Progenitor cell of endocrine pancreas (in vitro differentiated cells): ENCODE results near the gene TTC34. TPM values are rescaled to one million over a fixed set of nuclear protein-coding genes. Genes with fewer than 3 reads are reported as not detected.

ENCODE experiments used
- DNase-seq: peaks from one replicate; pipeline ENCODE4 v3.0.0; 2021; ENCODE audit warnings: low spot score; ENCODE audit not compliant: unreplicated experiment
- H3K27ac Mint-ChIP-seq: 2 replicates; pipeline ENCODE4 v1.8.0; 2021; ENCODE audit warnings: mild to moderate bottlenecking, moderate library complexity, mixed read lengths
- H3K27me3 Mint-ChIP-seq: 2 replicates; pipeline ENCODE4 v1.8.0; 2021; ENCODE audit warnings: mixed read lengths
- H3K36me3 Mint-ChIP-seq: 2 replicates; pipeline ENCODE4 v1.8.0; 2022; ENCODE audit warnings: mixed read lengths; ENCODE audit not compliant: insufficient read depth
- H3K4me1 Mint-ChIP-seq: 2 replicates; pipeline ENCODE4 v1.8.0; 2021; ENCODE audit warnings: low read depth, mixed read lengths
- H3K4me3 Mint-ChIP-seq: 2 replicates; pipeline ENCODE4 v1.8.0; 2021; ENCODE audit warnings: low read depth, mild to moderate bottlenecking, moderate library complexity, mixed read lengths
- H3K9me3 Mint-ChIP-seq: 2 replicates; pipeline ENCODE4 v1.8.0; 2021; ENCODE audit warnings: low read depth, mixed read lengths
- CTCF ChIP-seq: fragments of 200-600 bp; sonication (generic); IDR thresholded peaks from one replicate; pipeline ENCODE4 v1.5.0; 2021; ENCODE audit warnings: antibody characterized with exemption, mild to moderate bottlenecking; ENCODE audit not compliant: unreplicated experiment
- total RNA-seq: library from RNA; stranded (reverse); gene quantifications from 2 replicates; pipeline ENCODE4 v1.2.1, GENCODE V29; 2021

Gene TTC34
- total RNA-seq, 1 donor from 2014 or later, result 3.1 TPM

GRCh38 chr1:2604844-2605508 lies 196.5 kb downstream of the TTC34 start:
- Mint-ChIP-seq H3K4me1 (peaks cover 1% of the 10 kb centered on the region), H3K4me3 (no peak overlapping the region), H3K27ac (no peak overlapping the region), H3K36me3 (no peaks in the 10 kb centered on the region), H3K27me3 (peaks cover 22% of the 10 kb centered on the region), H3K9me3 (no peaks in the 10 kb centered on the region)
- no peak for TF ChIP-seq CTCF
- DNase-seq, result no peak

GRCh38 chr1:2604156-2604843 lies 197.2 kb downstream of the TTC34 start:
- no peak overlapping the region for H3K27ac Mint-ChIP-seq
- TF ChIP-seq CTCF, result no peak
- H3K4me3 Mint-ChIP-seq, result no peak overlapping the region
- H3K27me3 Mint-ChIP-seq, result peaks cover 22% of the 10 kb centered on the region
- DNase-seq, result no peak
- peaks cover 1% of the 10 kb centered on the region for H3K4me1 Mint-ChIP-seq
- no peaks in the 10 kb centered on the region for H3K9me3 Mint-ChIP-seq
- no peaks in the 10 kb centered on the region for H3K36me3 Mint-ChIP-seq

- H3K9me3 Mint-ChIP-seq, result peaks cover 2% of the 10 kb centered on the region
- no peak overlapping the region for H3K4me3 Mint-ChIP-seq
- peaks cover under 1% of the 10 kb centered on the region for H3K36me3 Mint-ChIP-seq
- no peak overlapping the region for H3K27ac Mint-ChIP-seq
- DNase-seq, result no peak
- no peak for TF ChIP-seq CTCF
- H3K4me1 Mint-ChIP-seq, result peaks cover 1% of the 10 kb centered on the region
- H3K27me3 Mint-ChIP-seq, result peaks cover 23% of the 10 kb centered on the region
Measured at GRCh38 chr1:2603521-2604155, 197.9 kb downstream of the TTC34 start.

- Mint-ChIP-seq H3K27me3 (peaks cover 26% of the 10 kb centered on the region), H3K4me3 (no peak overlapping the region), H3K9me3 (peaks cover 5% of the 10 kb centered on the region), H3K27ac (peak overlapping the region; percentile 89), H3K36me3 (peaks cover 2% of the 10 kb centered on the region), H3K4me1 (peaks cover 1% of the 10 kb centered on the region)
- TF ChIP-seq CTCF, result no peak
- no peak for DNase-seq
Measured at GRCh38 chr1:2602866-2603520, 198.5 kb downstream of the TTC34 start.

- no peak for TF ChIP-seq CTCF
- Mint-ChIP-seq H3K4me1 (peaks cover 1% of the 10 kb centered on the region), H3K36me3 (peaks cover 2% of the 10 kb centered on the region), H3K9me3 (peaks cover 5% of the 10 kb centered on the region), H3K4me3 (no peak overlapping the region), H3K27ac (peak overlapping the region; percentile 89), H3K27me3 (peaks cover 27% of the 10 kb centered on the region)
- no peak for DNase-seq
Measured at GRCh38 chr1:2602311-2602835, 199.1 kb downstream of the TTC34 start.
